Vagina (tissue), 2 donors: ENCODE measurements around the gene RBL1.

ENCODE experiments used
- CTCF ChIP-seq, 3 experiments: fragments of 450-650 bp in 2 of 3; fragments of 200-600 bp in 1 of 3; sonication (generic) in 1 of 3; IDR thresholded peaks; one replicate each; pipeline ENCODE4 v1.5.1; 2017 to 2019; ENCODE audit warnings: antibody characterized with exemption in 3 of 3, mild to moderate bottlenecking in 2 of 3, moderate library complexity in 2 of 3
- POLR2A ChIP-seq, 2 donors: fragments of 450-650 bp; IDR thresholded peaks; one replicate each; pipeline ENCODE4 v1.6.1; 2017; ENCODE audit warnings: antibody characterized with exemption in 2 of 2, mild to moderate bottlenecking in 2 of 2, moderate library complexity in 2 of 2
- POLR2AphosphoS5 ChIP-seq, 2 donors: sonication (generic); formaldehyde crosslinking; IDR thresholded peaks; one replicate each; pipeline ENCODE4 v1.9.0; 2017; ENCODE audit warnings: antibody characterized with exemption in 2 of 2, mild to moderate bottlenecking in 2 of 2, low read depth in 1 of 2; ENCODE audit not compliant: insufficient read depth in 1 of 2

GRCh38 chr20:37096415-37097041 is 731 bp upstream of the RBL1 start:
- TF ChIP-seq POLR2A (IDR thresholded peaks at IDR 0.05), result no peak
- TF ChIP-seq CTCF (IDR thresholded peaks at IDR 0.05), result no peak
- no peak for TF ChIP-seq POLR2AphosphoS5 (IDR thresholded peaks at IDR 0.05; ENCODE audit: insufficient read depth in 1 of 2, low read depth in 1 of 2)
